Measurements from ENCODE around the gene EFNA3.

The EFNA3 gene

DNA sequence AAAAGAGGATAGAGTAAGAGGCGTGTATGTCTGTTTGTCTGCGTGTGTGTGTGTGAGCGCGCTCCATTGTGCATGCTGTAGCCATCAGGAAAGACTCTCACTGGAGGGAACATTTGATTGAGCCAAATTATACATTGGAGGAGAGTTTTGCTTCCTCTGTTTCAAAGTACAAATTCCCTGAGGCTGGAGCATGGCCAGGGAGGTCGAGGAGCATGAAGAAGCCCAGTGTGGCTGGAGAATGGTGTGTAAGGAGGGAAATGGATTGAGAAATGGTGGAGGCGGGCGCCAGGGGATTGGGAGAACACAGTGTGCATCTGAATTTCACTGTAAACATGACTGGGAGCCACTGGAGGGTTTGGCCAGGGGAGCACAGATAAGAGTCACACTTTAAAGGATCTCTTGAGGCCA is 27.0 kb downstream of the EFNA3 start:
- Histone ChIP-seq H3K9me3 (ENCODE audit: control insufficient read depth, low read length) (no peaks in the 10 kb centered on the region), H2AFZ (ENCODE audit: low read depth, low read length) (no peak overlapping the region), H3K4me3 (ENCODE audit: insufficient read depth in 1 of 2, low read depth in 1 of 2, low read length in 2 of 2) (no peak overlapping the region), H3K27me3 (ENCODE audit: control insufficient read depth in 1 of 2, insufficient read depth in 1 of 2, low read length in 2 of 2) (peaks cover 31 to 48% of the 10 kb centered on the region in 2 experiments), H4K8ac (ENCODE audit: low read length) (no peak overlapping the region), H3K36me3 (ENCODE audit: control insufficient read depth in 1 of 2, insufficient read depth in 2 of 2, low read depth in 1 of 2, low read length in 2 of 2) (no peaks in the 10 kb centered on the region), H3K4me2 (ENCODE audit: low read length, poor library complexity, severe bottlenecking) (no peak overlapping the region), H2BK120ac (ENCODE audit: low read depth, low read length) (no peak overlapping the region), H2BK15ac (ENCODE audit: low read depth, poor library complexity, severe bottlenecking) (no peak overlapping the region), H4K91ac (ENCODE audit: low read length) (no peak overlapping the region), H3K4ac (ENCODE audit: low read depth in 1 of 2, low read length in 2 of 2) (no peak overlapping the region), H2AK5ac (ENCODE audit: low read length, severe bottlenecking) (no peak overlapping the region), H2BK5ac (ENCODE audit: low read depth, low read length, poor library complexity, severe bottlenecking) (no peak overlapping the region), H3K14ac (ENCODE audit: low read length in 2 of 2) (no peak overlapping the region), H3K9ac (ENCODE audit: low read length) (no peak overlapping the region), H3K27ac (ENCODE audit: low read length, poor library complexity, severe bottlenecking) (no peak overlapping the region), H3K4me1 (ENCODE audit: control insufficient read depth, insufficient read depth, low read depth, low read length) (no peaks in the 10 kb centered on the region), H3K79me1 (replicated peaks; ENCODE audit: low read length, poor library complexity, severe bottlenecking) (no peaks in the 10 kb centered on the region), H3K23ac (ENCODE audit: low read length in 2 of 2) (no peak overlapping the region), H2BK12ac (ENCODE audit: low read length in 2 of 2) (no peak overlapping the region), H3K18ac (ENCODE audit: low read depth in 1 of 2, low read length in 2 of 2) (no peak overlapping the region)
- 79% methylated on average over 7 of the region's 7 CpGs for WGBS
- no peak for DNase-seq

GRCh38 chr1:155106862-155107261 is 28.2 kb downstream of the EFNA3 start:
- 76% methylated on average over 4 of the region's 6 CpGs for WGBS
- no peak overlapping the region for H2AK5ac ChIP-seq (ENCODE audit: low read length, severe bottlenecking)

GRCh38 chr1:155107309-155108264 is 28.9 kb downstream of the EFNA3 start:
- no peak overlapping the region for H3K27ac ChIP-seq (ENCODE audit: low read length, poor library complexity, severe bottlenecking)
- no peak overlapping the region for H3K4me2 ChIP-seq (ENCODE audit: low read length, poor library complexity, severe bottlenecking)
- H3K14ac ChIP-seq (ENCODE audit: low read length in 2 of 2): no peak overlapping the region
- WGBS: 73% methylated on average over 12 of the region's 12 CpGs
- no peak overlapping the region for H2BK120ac ChIP-seq (ENCODE audit: low read depth, low read length)
- H3K4ac ChIP-seq (ENCODE audit: low read depth in 1 of 2, low read length in 2 of 2): no peak overlapping the region
- H3K9ac ChIP-seq (ENCODE audit: low read length): no peak overlapping the region
- H4K91ac ChIP-seq (ENCODE audit: low read length): no peak overlapping the region
- H3K18ac ChIP-seq (ENCODE audit: low read depth in 1 of 2, low read length in 2 of 2): no peak overlapping the region
- H3K4me3 ChIP-seq (ENCODE audit: insufficient read depth in 1 of 2, low read depth in 1 of 2, low read length in 2 of 2): no peak overlapping the region
- no peaks in the 10 kb centered on the region for H3K4me1 ChIP-seq (ENCODE audit: control insufficient read depth, insufficient read depth, low read depth, low read length)
- no peak overlapping the region for H2BK15ac ChIP-seq (ENCODE audit: low read depth, poor library complexity, severe bottlenecking)
- H3K36me3 ChIP-seq (ENCODE audit: control insufficient read depth in 1 of 2, insufficient read depth in 2 of 2, low read depth in 1 of 2, low read length in 2 of 2): no peaks in the 10 kb centered on the region
- DNase-seq: no peak
- H3K23ac ChIP-seq (ENCODE audit: low read length in 2 of 2): no peak overlapping the region
- H3K9me3 ChIP-seq (ENCODE audit: control insufficient read depth, low read length): no peaks in the 10 kb centered on the region
- no peaks in the 10 kb centered on the region for H3K79me1 ChIP-seq (replicated peaks; ENCODE audit: low read length, poor library complexity, severe bottlenecking)
- no peak overlapping the region for H2AFZ ChIP-seq (ENCODE audit: low read depth, low read length)
- H2BK12ac ChIP-seq (ENCODE audit: low read length in 2 of 2): no peak overlapping the region
- H2AK5ac ChIP-seq (ENCODE audit: low read length, severe bottlenecking): no peak overlapping the region
- H4K8ac ChIP-seq (ENCODE audit: low read length): no peak overlapping the region
- no peak overlapping the region for H2BK5ac ChIP-seq (ENCODE audit: low read depth, low read length, poor library complexity, severe bottlenecking)
- H3K27me3 ChIP-seq (ENCODE audit: control insufficient read depth in 1 of 2, insufficient read depth in 1 of 2, low read length in 2 of 2): peaks cover 38 to 55% of the 10 kb centered on the region in 2 experiments

More at GRCh38 chr1:155106862-155107261, 28.2 kb downstream of the EFNA3 start:
- H3K18ac ChIP-seq (ENCODE audit: low read depth in 1 of 2, low read length in 2 of 2): no peak overlapping the region
- no peaks in the 10 kb centered on the region for H3K79me1 ChIP-seq (replicated peaks; ENCODE audit: low read length, poor library complexity, severe bottlenecking)
- H3K4ac ChIP-seq (ENCODE audit: low read depth in 1 of 2, low read length in 2 of 2): no peak overlapping the region
- no peaks in the 10 kb centered on the region for H3K4me1 ChIP-seq (ENCODE audit: control insufficient read depth, insufficient read depth, low read depth, low read length)
- H2AFZ ChIP-seq (ENCODE audit: low read depth, low read length): no peak overlapping the region
- H2BK12ac ChIP-seq (ENCODE audit: low read length in 2 of 2): no peak overlapping the region
- H4K8ac ChIP-seq (ENCODE audit: low read length): no peak overlapping the region
- no peak overlapping the region for H3K23ac ChIP-seq (ENCODE audit: low read length in 2 of 2)
- H3K14ac ChIP-seq (ENCODE audit: low read length in 2 of 2): no peak overlapping the region
- H3K27ac ChIP-seq (ENCODE audit: low read length, poor library complexity, severe bottlenecking): no peak overlapping the region
- H2BK5ac ChIP-seq (ENCODE audit: low read depth, low read length, poor library complexity, severe bottlenecking): no peak overlapping the region
- H3K36me3 ChIP-seq (ENCODE audit: control insufficient read depth in 1 of 2, insufficient read depth in 2 of 2, low read depth in 1 of 2, low read length in 2 of 2): no peaks in the 10 kb centered on the region
- no peak overlapping the region for H3K4me2 ChIP-seq (ENCODE audit: low read length, poor library complexity, severe bottlenecking)
- H3K9me3 ChIP-seq (ENCODE audit: control insufficient read depth, low read length): no peaks in the 10 kb centered on the region
- no peak overlapping the region for H3K4me3 ChIP-seq (ENCODE audit: insufficient read depth in 1 of 2, low read depth in 1 of 2, low read length in 2 of 2)
- H4K91ac ChIP-seq (ENCODE audit: low read length): no peak overlapping the region
- H2BK120ac ChIP-seq (ENCODE audit: low read depth, low read length): no peak overlapping the region
- DNase-seq: no peak
- H3K9ac ChIP-seq (ENCODE audit: low read length): no peak overlapping the region
- H3K27me3 ChIP-seq (ENCODE audit: control insufficient read depth in 1 of 2, insufficient read depth in 1 of 2, low read length in 2 of 2): peaks cover 38 to 51% of the 10 kb centered on the region in 2 experiments
- no peak overlapping the region for H2BK15ac ChIP-seq (ENCODE audit: low read depth, poor library complexity, severe bottlenecking)

DNA sequence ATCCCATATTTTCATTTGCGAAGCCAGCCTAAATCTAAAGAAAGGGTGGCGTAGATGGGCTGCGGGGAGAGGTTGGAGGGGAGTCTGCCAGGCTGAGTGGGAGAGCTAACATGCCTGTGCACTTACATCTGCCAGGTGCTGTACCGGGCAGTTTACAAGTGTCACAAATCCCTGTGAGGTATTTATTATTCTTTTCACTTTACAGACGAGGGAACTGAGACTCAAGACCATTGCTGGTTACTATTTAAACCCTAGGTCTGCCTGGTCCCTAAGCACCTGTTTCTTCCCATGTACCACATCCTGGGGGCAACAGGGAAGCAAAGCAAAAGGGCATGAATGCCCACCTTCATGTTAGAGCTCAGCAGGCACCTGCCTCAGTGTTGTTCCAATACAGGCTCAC is 29.7 kb downstream of the EFNA3 start:
- Histone ChIP-seq H3K36me3 (ENCODE audit: control insufficient read depth in 1 of 2, insufficient read depth in 2 of 2, low read depth in 1 of 2, low read length in 2 of 2) (no peaks in the 10 kb centered on the region), H3K27me3 (ENCODE audit: control insufficient read depth in 1 of 2, insufficient read depth in 1 of 2, low read length in 2 of 2) (peaks cover 38 to 55% of the 10 kb centered on the region in 2 experiments), H3K9me3 (ENCODE audit: control insufficient read depth, low read length) (no peaks in the 10 kb centered on the region), H2BK12ac (ENCODE audit: low read length in 2 of 2) (no peak overlapping the region), H3K14ac (ENCODE audit: low read length in 2 of 2) (no peak overlapping the region), H3K79me1 (replicated peaks; ENCODE audit: low read length, poor library complexity, severe bottlenecking) (no peaks in the 10 kb centered on the region), H4K91ac (ENCODE audit: low read length) (no peak overlapping the region), H3K27ac (ENCODE audit: low read length, poor library complexity, severe bottlenecking) (no peak overlapping the region), H3K9ac (ENCODE audit: low read length) (no peak overlapping the region), H3K23ac (ENCODE audit: low read length in 2 of 2) (no peak overlapping the region), H2AK5ac (ENCODE audit: low read length, severe bottlenecking) (no peak overlapping the region), H3K4ac (ENCODE audit: low read depth in 1 of 2, low read length in 2 of 2) (no peak overlapping the region), H3K4me3 (ENCODE audit: insufficient read depth in 1 of 2, low read depth in 1 of 2, low read length in 2 of 2) (no peak overlapping the region), H3K4me2 (ENCODE audit: low read length, poor library complexity, severe bottlenecking) (no peak overlapping the region), H4K8ac (ENCODE audit: low read length) (no peak overlapping the region), H2BK15ac (ENCODE audit: low read depth, poor library complexity, severe bottlenecking) (no peak overlapping the region), H2AFZ (ENCODE audit: low read depth, low read length) (no peak overlapping the region), H3K4me1 (ENCODE audit: control insufficient read depth, insufficient read depth, low read depth, low read length) (no peaks in the 10 kb centered on the region), H2BK120ac (ENCODE audit: low read depth, low read length) (no peak overlapping the region), H2BK5ac (ENCODE audit: low read depth, low read length, poor library complexity, severe bottlenecking) (no peak overlapping the region), H3K18ac (ENCODE audit: low read depth in 1 of 2, low read length in 2 of 2) (no peak overlapping the region)
- WGBS: 87% methylated on average over 5 of the region's 5 CpGs
- no peak for DNase-seq
